T-helper 2 cell treated with Interferon-gamma antibody and Interleukin-4, amounts not matched to agents 5 μg/mL and 100 μg/mL, for 36 hours (primary cell): ENCODE measurements around the gene EPAS1.
A peak's percentile ranks its signal among the peaks of the same experiment; 100 is the strongest.
"Not testable (repeated sequence)": the region's sequence is repeated elsewhere in the genome, so short reads cannot be mapped to it uniquely, and the experiment has no call there.

Experiments used
- DNase-seq: peaks from one replicate; pipeline ENCODE4 v3.0.0; 2021; ENCODE audit warnings: low spot score
- H3K27ac Mint-ChIP-seq: one replicate; pipeline ENCODE4 v1.8.0; 2021; ENCODE audit warnings: mild to moderate bottlenecking, mixed read lengths
- H3K27me3 Mint-ChIP-seq: one replicate; pipeline ENCODE4 v1.8.0; 2021; ENCODE audit warnings: low read depth, mixed read lengths
- H3K36me3 Mint-ChIP-seq: one replicate; pipeline ENCODE4 v1.8.0; 2021; ENCODE audit warnings: low read depth, mixed read lengths
- H3K4me1 Mint-ChIP-seq: one replicate; pipeline ENCODE4 v1.8.0; 2021; ENCODE audit warnings: low read depth, mixed read lengths
- H3K4me3 Mint-ChIP-seq: one replicate; pipeline ENCODE4 v1.8.0; 2022; ENCODE audit warnings: mild to moderate bottlenecking, moderate library complexity, mixed read lengths
- H3K9me3 Mint-ChIP-seq: one replicate; pipeline ENCODE4 v1.8.0; 2021; ENCODE audit warnings: mixed read lengths

EPAS1 gene

GRCh38 chr2:46393347-46393820, 96.2 kb downstream of the EPAS1 start:
- no peak overlapping the region for H3K4me3 Mint-ChIP-seq
- DNase-seq: no peak
- H3K36me3 Mint-ChIP-seq: no peaks in the 10 kb centered on the region
- H3K9me3 Mint-ChIP-seq: no peaks in the 10 kb centered on the region
- H3K27ac Mint-ChIP-seq: no peak overlapping the region
- peaks cover 14% of the 10 kb centered on the region for H3K27me3 Mint-ChIP-seq
- peaks cover 8% of the 10 kb centered on the region for H3K4me1 Mint-ChIP-seq

- no peak overlapping the region for H3K27ac Mint-ChIP-seq
- no peak for DNase-seq
- no peaks in the 10 kb centered on the region for H3K9me3 Mint-ChIP-seq
- H3K27me3 Mint-ChIP-seq: peaks cover 16% of the 10 kb centered on the region
- no peak overlapping the region for H3K4me3 Mint-ChIP-seq
- peaks cover 8% of the 10 kb centered on the region for H3K4me1 Mint-ChIP-seq
- H3K36me3 Mint-ChIP-seq: no peaks in the 10 kb centered on the region
Observed at GRCh38 chr2:46393865-46394264, 96.7 kb downstream of the EPAS1 start.

GRCh38 chr2:46394649-46395510, 97.7 kb downstream of the EPAS1 start:
- no peaks in the 10 kb centered on the region for H3K9me3 Mint-ChIP-seq
- H3K4me1 Mint-ChIP-seq: peaks cover 8% of the 10 kb centered on the region
- H3K27me3 Mint-ChIP-seq: peaks cover 16% of the 10 kb centered on the region
- no peak overlapping the region for H3K4me3 Mint-ChIP-seq
- DNase-seq: peak; percentile 50
- H3K27ac Mint-ChIP-seq: no peak overlapping the region
- H3K36me3 Mint-ChIP-seq: no peaks in the 10 kb centered on the region

- H3K27me3 Mint-ChIP-seq: peaks cover 16% of the 10 kb centered on the region
- DNase-seq, H3K9me3 Mint-ChIP-seq, H3K4me3 Mint-ChIP-seq, H3K36me3 Mint-ChIP-seq, H3K27ac Mint-ChIP-seq, H3K4me1 Mint-ChIP-seq: not testable (repeated sequence)
Observed at GRCh38 chr2:46395730-46396129, 98.5 kb downstream of the EPAS1 start.

GRCh38 chr2:46400016-46400415, 102.8 kb downstream of the EPAS1 start:
- Mint-ChIP-seq H3K9me3 (no peaks in the 10 kb centered on the region), H3K4me3 (no peak overlapping the region), H3K4me1 (peaks cover 5% of the 10 kb centered on the region), H3K27me3 (peaks cover 16% of the 10 kb centered on the region), H3K27ac (no peak overlapping the region), H3K36me3 (no peaks in the 10 kb centered on the region)
- no peak for DNase-seq

GRCh38 chr2:46402874-46403273, 105.7 kb downstream of the EPAS1 start:
- H3K27me3 Mint-ChIP-seq: peaks cover 7% of the 10 kb centered on the region
- no peaks in the 10 kb centered on the region for H3K9me3 Mint-ChIP-seq
- H3K4me1 Mint-ChIP-seq: no peaks in the 10 kb centered on the region
- no peaks in the 10 kb centered on the region for H3K36me3 Mint-ChIP-seq
- no peak overlapping the region for H3K27ac Mint-ChIP-seq
- no peak for DNase-seq
- no peak overlapping the region for H3K4me3 Mint-ChIP-seq

- H3K27me3 Mint-ChIP-seq: no peaks in the 10 kb centered on the region
- no peak for DNase-seq
- no peak overlapping the region for H3K27ac Mint-ChIP-seq
- H3K4me3 Mint-ChIP-seq: no peak overlapping the region
- H3K9me3 Mint-ChIP-seq: no peaks in the 10 kb centered on the region
- no peaks in the 10 kb centered on the region for H3K4me1 Mint-ChIP-seq
- H3K36me3 Mint-ChIP-seq: no peaks in the 10 kb centered on the region
Observed at GRCh38 chr2:46404181-46404759, 107.1 kb downstream of the EPAS1 start.

- Mint-ChIP-seq H3K27ac (no peak overlapping the region), H3K36me3 (no peaks in the 10 kb centered on the region), H3K27me3 (no peaks in the 10 kb centered on the region), H3K9me3 (no peaks in the 10 kb centered on the region), H3K4me3 (no peak overlapping the region), H3K4me1 (no peaks in the 10 kb centered on the region)
- DNase-seq: no peak
Observed at GRCh38 chr2:46407852-46408455, 110.7 kb downstream of the EPAS1 start.

GRCh38 chr2:46409756-46410155, 112.5 kb downstream of the EPAS1 start:
- DNase-seq: no peak
- H3K9me3 Mint-ChIP-seq: no peaks in the 10 kb centered on the region
- H3K4me3 Mint-ChIP-seq: no peak overlapping the region
- peaks cover under 1% of the 10 kb centered on the region for H3K36me3 Mint-ChIP-seq
- H3K27me3 Mint-ChIP-seq: no peaks in the 10 kb centered on the region
- peaks cover 2% of the 10 kb centered on the region for H3K4me1 Mint-ChIP-seq
- no peak overlapping the region for H3K27ac Mint-ChIP-seq

GRCh38 chr2:46410273-46411244, 113.4 kb downstream of the EPAS1 start:
- Mint-ChIP-seq H3K36me3 (peaks cover 2% of the 10 kb centered on the region), H3K4me3 (no peak overlapping the region), H3K27ac (no peak overlapping the region), H3K4me1 (peaks cover 3% of the 10 kb centered on the region), H3K27me3 (no peaks in the 10 kb centered on the region), H3K9me3 (peaks cover 5% of the 10 kb centered on the region)
- DNase-seq: no peak

- peaks cover 3% of the 10 kb centered on the region for H3K4me1 Mint-ChIP-seq
- no peak overlapping the region for H3K4me3 Mint-ChIP-seq
- no peak overlapping the region for H3K27ac Mint-ChIP-seq
- no peaks in the 10 kb centered on the region for H3K27me3 Mint-ChIP-seq
- peaks cover 2% of the 10 kb centered on the region for H3K36me3 Mint-ChIP-seq
- peaks cover 11% of the 10 kb centered on the region for H3K9me3 Mint-ChIP-seq
- DNase-seq: no peak
Observed at GRCh38 chr2:46411245-46411641, 114.0 kb downstream of the EPAS1 start.

- Mint-ChIP-seq H3K27me3 (no peaks in the 10 kb centered on the region), H3K9me3 (peaks cover 18% of the 10 kb centered on the region), H3K27ac (no peak overlapping the region), H3K4me1 (peaks cover 3% of the 10 kb centered on the region), H3K36me3 (peaks cover 2% of the 10 kb centered on the region), H3K4me3 (no peak overlapping the region)
- DNase-seq: no peak
Observed at GRCh38 chr2:46411985-46412384, 114.8 kb downstream of the EPAS1 start.

GRCh38 chr2:46413111-46413510, 115.9 kb downstream of the EPAS1 start:
- Mint-ChIP-seq H3K9me3 (peaks cover 29% of the 10 kb centered on the region), H3K4me1 (peaks cover 3% of the 10 kb centered on the region), H3K4me3 (no peak overlapping the region), H3K27me3 (no peaks in the 10 kb centered on the region), H3K27ac (no peak overlapping the region), H3K36me3 (peaks cover 7% of the 10 kb centered on the region)
- DNase-seq: no peak
